Body of pancreas (tissue), 4 donors: ENCODE data around the gene LGALS4.

Source experiments
- CTCF ChIP-seq, 7 experiments: fragments of 450-650 bp in 4 of 7; fragments of 200-600 bp in 3 of 7; sonication (generic) in 3 of 7; IDR thresholded peaks; one replicate each; pipeline ENCODE4 v1.5.1; 2016 to 2019; ENCODE audit warnings: antibody characterized with exemption in 7 of 7
- POLR2A ChIP-seq, 3 donors: fragments of 450-650 bp; IDR thresholded peaks; one replicate each; pipeline ENCODE4 v1.6.1; 2016; ENCODE audit warnings: antibody characterized with exemption in 3 of 3, mild to moderate bottlenecking in 2 of 3

- TF ChIP-seq CTCF (IDR thresholded peaks at IDR 0.05) (no peak), POLR2A (IDR thresholded peaks at IDR 0.05) (no peak)
These were observed 29.2 kb upstream of the LGALS4 start for GRCh38 chr19:38841787-38842438.
